Panc1 (cell line): Measurements from ENCODE around the gene ENO1. TPM values are rescaled to one million over a fixed set of nuclear protein-coding genes. Genes with fewer than 3 reads are reported as not detected.
A peak's percentile ranks its signal among the peaks of the same experiment; 100 is the strongest.

ENCODE experiments used
- ATAC-seq: fragments of 200-7000 bp; cut with Tn5 transposase; 2 replicates; pipeline ENCODE4 v1.9.1; 2020; ENCODE audit warnings: mild to moderate bottlenecking, moderate library complexity
- BruUV-seq: library from RNA; stranded (reverse); fragments of 400-500 nt; replicated peaks from 2 replicates; lab custom pipeline; 2021; lab: Mats Ljungman, UMichigan
- CTCF ChIA-PET: fragments of 300-600 bp; sonication (Branson Sonifier 250); formaldehyde crosslinking; loops from one replicate; lab custom pipeline; 2022; ENCODE audit warnings: antibody characterized with exemption; lab: Charles Lee
- POLR2A ChIA-PET: fragments of 300-600 bp; sonication (Branson Sonifier 250); formaldehyde crosslinking; loops from one replicate; lab custom pipeline; 2022; ENCODE audit warnings: antibody characterized with exemption; lab: Charles Lee
- DNase-seq: peaks from one replicate; pipeline ENCODE4 v3.0.0-alpha.2; 2010; ENCODE audit warnings: low read depth, low spot score
- H3K27ac ChIP-seq: 2 replicates; pipeline ENCODE4 v1.5.1; 2011; ENCODE audit warnings: mild to moderate bottlenecking, low read length, inconsistent platforms
- H3K27me3 ChIP-seq: fragments of 200-500 bp; sonication (Bioruptor generic); 2 replicates; pipeline ENCODE4 v1.6.0; 2014; ENCODE audit warnings: low read length, inconsistent platforms; ENCODE audit not compliant: control insufficient read depth, insufficient read depth
- H3K36me3 ChIP-seq: fragments of 200-500 bp; sonication (Bioruptor generic); 2 replicates; pipeline ENCODE4 v1.5.1; 2014; ENCODE audit warnings: inconsistent platforms, mild to moderate bottlenecking, low read length, moderate library complexity; ENCODE audit not compliant: control insufficient read depth, insufficient read depth
- H3K4me1 ChIP-seq: 2 replicates; pipeline ENCODE4 v1.5.1; 2011; ENCODE audit warnings: inconsistent platforms, mild to moderate bottlenecking, low read length, moderate library complexity; ENCODE audit not compliant: control insufficient read depth, insufficient read depth
- H3K4me3 ChIP-seq, 2 experiments: 2 replicates each; pipeline ENCODE4 v1.5.1; 2011 to 2012; ENCODE audit warnings: low read depth in 2 of 2, low read length in 2 of 2, mild to moderate bottlenecking in 2 of 2, inconsistent platforms in 1 of 2, moderate library complexity in 1 of 2
- H3K9me3 ChIP-seq: fragments of 200-500 bp; sonication (Bioruptor generic); 2 replicates; pipeline ENCODE4 v1.5.1; 2014; ENCODE audit warnings: low read depth, mild to moderate bottlenecking, inconsistent platforms, low read length, moderate library complexity; ENCODE audit not compliant: control insufficient read depth, insufficient read depth
- CTCF ChIP-seq: fragments of 450-650 bp; IDR thresholded peaks from 2 replicates; pipeline ENCODE4 v1.5.1; 2017; ENCODE audit warnings: mild to moderate bottlenecking
- POLR2AphosphoS5 ChIP-seq: IDR thresholded peaks from 2 replicates; pipeline ENCODE4 v1.6.1; 2012; ENCODE audit warnings: mild to moderate bottlenecking, low read depth, low read length, moderate library complexity
- REST ChIP-seq, 2 experiments: IDR thresholded peaks; 2 replicates each; pipeline ENCODE4 v1.6.1; 2011 to 2012; ENCODE audit warnings: low read depth in 2 of 2, control low read depth in 1 of 2, low read length in 1 of 2, mild to moderate bottlenecking in 1 of 2, moderate library complexity in 1 of 2; ENCODE audit not compliant: insufficient read depth in 1 of 2
- SIN3A ChIP-seq: IDR thresholded peaks from 2 replicates; pipeline ENCODE4 v1.6.1; 2012; ENCODE audit warnings: low read depth, mild to moderate bottlenecking, low read length, moderate library complexity, borderline replicate concordance; ENCODE audit not compliant: insufficient read depth
- TCF7L2 ChIP-seq: IDR thresholded peaks from 2 replicates; pipeline ENCODE4 v1.6.1; 2011; ENCODE audit warnings: mild to moderate bottlenecking, low read depth, low read length, inconsistent platforms
- in situ Hi-C: cut with HindIII; loops from 2 replicates; pipeline ENCODE4 v1.10.0; 2016; ENCODE audit warnings: low sequenced_read_pairs, low pct_unique_long_range_greater_than_20kb
- intact Hi-C: fragments of 100-400 bp; cut with micrococcal nuclease; formaldehyde crosslinking; loops from one replicate; pipeline ENCODE4 v1.10.0; 2022; ENCODE audit not compliant: unreplicated experiment
- total RNA-seq: library from RNA; stranded (reverse); gene quantifications from one replicate; pipeline ENCODE4 v1.2.1, GENCODE V29; 2021; ENCODE audit not compliant: unreplicated experiment

The ENO1 gene
- total RNA-seq, 1 experiment from 2014 or later: 2,480 TPM

GRCh38 chr1:8814865-8815264 lies 63.6 kb downstream of the ENO1 start:
- BruUV-seq: no TSS peak
- no peaks in the 10 kb centered on the region; the same call in 1 of the 2 replicates for H3K36me3 ChIP-seq
- TF ChIP-seq POLR2AphosphoS5 (no peak), CTCF (peak; percentile 75)
- no peak for ATAC-seq
- ChIA-PET POLR2A (interaction anchor here (1.5 kb wide), 1 partner anchor 35 kb away, joined by 4 read pairs; no protein-coding TSS in a partner anchor), CTCF (interaction anchor here (2.0 kb wide), 1 partner anchor 34 kb away, joined by 17 read pairs; no protein-coding TSS in a partner anchor)
- peak overlapping the region; percentile 89 to 91 for H3K4me3 ChIP-seq
- DNase-seq: no peak
- in situ Hi-C loops (no loop called here), intact Hi-C loops (no loop called here)
- peaks cover 36% of the 10 kb centered on the region for H3K4me1 ChIP-seq
- H3K27ac ChIP-seq: peak overlapping the region; percentile 93
- no peaks in the 10 kb centered on the region for H3K9me3 ChIP-seq
- no peaks in the 10 kb centered on the region for H3K27me3 ChIP-seq

- Histone ChIP-seq H3K27me3 (no peaks in the 10 kb centered on the region), H3K27ac (peak overlapping the region; percentile 93; the same call in 1 of the 2 replicates), H3K9me3 (no peaks in the 10 kb centered on the region), H3K4me3 (peak overlapping the region in 1 of 2 experiments; percentile 91; a peak in 2 of 4 replicates), H3K36me3 (no peaks in the 10 kb centered on the region; the same call in 1 of the 2 replicates), H3K4me1 (peaks cover 41% of the 10 kb centered on the region)
- POLR2A ChIA-PET: no interaction called here
- DNase-seq (no peak), ATAC-seq (no peak)
- no TSS peak for BruUV-seq
- CTCF ChIA-PET: interaction anchor here (1.2 kb wide), 1 partner anchor 35 kb away, joined by 6 read pairs; no protein-coding TSS in a partner anchor
- no peak for TF ChIP-seq CTCF
- TF ChIP-seq POLR2AphosphoS5: no peak
- no peak for TF ChIP-seq SIN3A
- TF ChIP-seq TCF7L2: no peak
- no peak for TF ChIP-seq REST (IDR thresholded peaks at IDR 0.05; ENCODE audit: insufficient read depth in 1 of 2, low read depth in 2 of 2, low read length in 1 of 2)
- in situ Hi-C loops (no loop called here), intact Hi-C loops (no loop called here)
Measured at GRCh38 chr1:8813991-8814390, 64.5 kb downstream of the ENO1 start.
